HG02885 (cell line): ENCODE results near the gene LRRC59.
"Not testable (repeated sequence)": the region's sequence is repeated elsewhere in the genome, so short reads cannot be mapped to it uniquely, and the experiment has no call there.

ENCODE experiments used
- ATAC-seq: cut with Tn5 transposase; IDR thresholded peaks from one replicate; pipeline ENCODE4 v1.9.1; 2021; ENCODE audit warnings: mild to moderate bottlenecking; ENCODE audit not compliant: unreplicated experiment, poor library complexity

Gene LRRC59

GRCh38 chr17:50397111-50397918 is at the start of gene LRRC59:
Gene LRRC59, minus strand, starts transcription at chr17:50397523. Its CDS starts 206 bp downstream, at chr17:50397317.
- ATAC-seq: peak; percentile 99

- ATAC-seq: no peak
Measured at GRCh38 chr17:50445730-50446325, 48.5 kb upstream of the LRRC59 start.

- ATAC-seq: no peak
Measured at GRCh38 chr17:50444841-50445715, 47.8 kb upstream of the LRRC59 start.

GRCh38 chr17:50443505-50443974 is 46.2 kb upstream of the LRRC59 start:
- ATAC-seq: no peak

- no peak for ATAC-seq
Measured at GRCh38 chr17:50440838-50441829, 43.8 kb upstream of the LRRC59 start.

- no peak for ATAC-seq
Measured at GRCh38 chr17:50440172-50440837, 43.0 kb upstream of the LRRC59 start.

GRCh38 chr17:50439008-50439407 is 41.7 kb upstream of the LRRC59 start:
- no peak for ATAC-seq

- no peak for ATAC-seq
Measured at GRCh38 chr17:50437409-50437808, 40.1 kb upstream of the LRRC59 start.

GRCh38 chr17:50432125-50432762 is 34.9 kb upstream of the LRRC59 start:
- no peak for ATAC-seq

- ATAC-seq: no peak
Measured at GRCh38 chr17:50430821-50431618, 33.7 kb upstream of the LRRC59 start.

GRCh38 chr17:50429793-50430192 is 32.5 kb upstream of the LRRC59 start:
- ATAC-seq: no peak

- no peak for ATAC-seq
Measured at GRCh38 chr17:50428831-50429424, 31.6 kb upstream of the LRRC59 start.

- not testable (repeated sequence) for ATAC-seq
Measured at GRCh38 chr17:50428126-50428525, 30.8 kb upstream of the LRRC59 start.

- ATAC-seq: peak; percentile 35
Measured at GRCh38 chr17:50426814-50427787, 29.8 kb upstream of the LRRC59 start.

GRCh38 chr17:50426472-50426782 is 29.1 kb upstream of the LRRC59 start:
- no peak for ATAC-seq

GRCh38 chr17:50425682-50426471 is 28.6 kb upstream of the LRRC59 start, which contains the start of gene ACSF2:
Gene ACSF2, plus strand, starts transcription at chr17:50426218. Its CDS starts 44 bp downstream, at chr17:50426262.
- ATAC-seq: peak; percentile 55
